HepG2 (cell line): Measurements from ENCODE around the gene DHX30. TPM values are rescaled to one million over a fixed set of nuclear protein-coding genes. Genes with fewer than 3 reads are reported as not detected.

Source experiments
- ATAC-seq: fragments of 200-7000 bp; cut with Tn5 transposase; 3 replicates; pipeline ENCODE4 v1.9.1; 2020; ENCODE audit warnings: mild to moderate bottlenecking, moderate library complexity
- BruUV-seq: library from RNA; stranded (reverse); fragments of 400-500 nt; replicated peaks from 2 replicates; lab custom pipeline; 2021; lab: Mats Ljungman, UMichigan
- CTCF ChIA-PET: fragments of 300-600 bp; formaldehyde crosslinking; extraction: SDS; loops from one replicate; lab custom pipeline; 2021; ENCODE audit warnings: low total read pairs, inconsistent platforms, low intra/inter-chr PET ratio; lab: Yijun Ruan, JAX
- POLR2A ChIA-PET: fragments of 350-600 bp; sonication (Branson Sonifier 250); formaldehyde crosslinking; loops from one replicate; lab custom pipeline; 2020; ENCODE audit warnings: antibody characterized with exemption, inconsistent platforms; lab: Yijun Ruan, JAX
- DNase-seq: peaks from one replicate; pipeline ENCODE4 v3.0.0-alpha.2; 2015; ENCODE audit warnings: low spot score
- FAIRE-seq: peaks from 3 replicates; lab custom pipeline; 2011; peaks lifted over from hg19 to GRCh38; lab: Jason Lieb, UNC
- H2AFZ ChIP-seq: one replicate; pipeline ENCODE4 v1.6.1; 2011; ENCODE audit warnings: low read length, inconsistent platforms
- H3K27ac ChIP-seq: fragments of 300-600 bp; 3 replicates; pipeline ENCODE4 v1.8.0; 2011; ENCODE audit warnings: mixed run types, mild to moderate bottlenecking, mixed read lengths, low read length, inconsistent platforms; ENCODE audit not compliant: insufficient read depth; ENCODE audit errors: extremely low read length
- H3K27me3 ChIP-seq, 2 experiments: fragments of 200-600 bp in 1 of 2; 2 replicates in 1 of 2; 3 replicates in 1 of 2; pipeline versions ENCODE4 v1.6.0 to v1.8.0; 2011; ENCODE audit warnings: low read length in 2 of 2, mild to moderate bottlenecking in 2 of 2, moderate library complexity in 2 of 2, inconsistent platforms in 1 of 2; ENCODE audit not compliant: insufficient read depth in 2 of 2, control insufficient read depth in 1 of 2
- H3K36me3 ChIP-seq, 2 experiments: fragments of 200-600 bp in 1 of 2; replicated peaks in 1 of 2; 2 replicates in 1 of 2; 3 replicates in 1 of 2; pipeline versions ENCODE4 v1.5.1 to v1.8.0; 2011; ENCODE audit warnings: low read length in 2 of 2, inconsistent platforms in 1 of 2; ENCODE audit not compliant: insufficient read depth in 2 of 2, control insufficient read depth in 1 of 2
- H3K4me1 ChIP-seq: 2 replicates; pipeline ENCODE4 v1.5.1; 2012; ENCODE audit warnings: low read length, inconsistent platforms; ENCODE audit not compliant: insufficient read depth
- H3K4me2 ChIP-seq: 2 replicates; pipeline ENCODE4 v1.6.0; 2011; ENCODE audit warnings: low read depth, low read length, inconsistent platforms
- H3K4me3 ChIP-seq, 3 experiments: fragments of 200-600 bp in 1 of 3; sonication (generic), shearing (Covaris generic) in 1 of 3; replicated peaks in 1 of 3; 2 replicates each; pipeline ENCODE4 v1.5.1; 2011 to 2016; ENCODE audit warnings: low read length in 3 of 3, inconsistent platforms in 2 of 3, low read depth in 2 of 3, mild to moderate bottlenecking in 2 of 3, control low read depth in 1 of 3, mixed read lengths in 1 of 3; ENCODE audit not compliant: insufficient read depth in 1 of 3
- H3K79me2 ChIP-seq: one replicate; pipeline ENCODE4 v1.6.1; 2011; ENCODE audit warnings: low read length, inconsistent platforms; ENCODE audit not compliant: insufficient read depth
- H3K9ac ChIP-seq: 2 replicates; pipeline ENCODE4 v1.6.0; 2011; ENCODE audit warnings: mild to moderate bottlenecking, low read depth, low read length, inconsistent platforms; ENCODE audit not compliant: insufficient read depth
- H3K9me3 ChIP-seq: 2 replicates; pipeline ENCODE4 v1.5.1; 2012; ENCODE audit warnings: mild to moderate bottlenecking, low read length
- H4K20me1 ChIP-seq: 2 replicates; pipeline ENCODE4 v1.6.0; 2011; ENCODE audit warnings: inconsistent platforms, mild to moderate bottlenecking, low read length, moderate library complexity; ENCODE audit not compliant: insufficient read depth
- DR1 ChIP-seq: sonication (generic); formaldehyde crosslinking; IDR thresholded peaks from 2 replicates; pipeline ENCODE4 v1.8.0; 2021; ENCODE audit warnings: mild to moderate bottlenecking, missing genetic modification reagents, inconsistent platforms
- ELF4 ChIP-seq: sonication (generic); formaldehyde crosslinking; IDR thresholded peaks from 2 replicates; pipeline ENCODE4 v1.5.0; 2020; ENCODE audit warnings: missing genetic modification reagents, mild to moderate bottlenecking, moderate library complexity, borderline replicate concordance
- GABPB1 ChIP-seq: IDR thresholded peaks from 2 replicates; pipeline ENCODE4 v1.6.1; 2016; ENCODE audit warnings: mild to moderate bottlenecking, missing genetic modification reagents, moderate library complexity, missing compliant biosample characterization
- LCORL ChIP-seq, 2 experiments: fragments of 450-650 bp in 1 of 2; sonication (generic) in 1 of 2; formaldehyde crosslinking in 1 of 2; IDR thresholded peaks; 2 replicates each; pipeline versions ENCODE4 v1.5.0 to v1.6.1; 2017 to 2020; ENCODE audit warnings: antibody characterized with exemption in 1 of 2, missing genetic modification reagents in 1 of 2
- MBD4 ChIP-seq: IDR thresholded peaks from 2 replicates; pipeline ENCODE4 v1.6.1; 2012; ENCODE audit warnings: low read length, inconsistent platforms, borderline replicate concordance
- RFX5 ChIP-seq: IDR thresholded peaks from 2 replicates; pipeline ENCODE4 v1.6.1; 2011; ENCODE audit warnings: low read depth, low read length, improper control_type of control experiment
- ZNF382 ChIP-seq: sonication (generic); formaldehyde crosslinking; IDR thresholded peaks from 2 replicates; pipeline ENCODE4 v1.5.0; 2020; ENCODE audit warnings: missing genetic modification reagents, mild to moderate bottlenecking, borderline replicate concordance
- ZNF709 ChIP-seq: sonication (generic); formaldehyde crosslinking; IDR thresholded peaks from 2 replicates; pipeline ENCODE4 v1.5.0; 2020; ENCODE audit warnings: mild to moderate bottlenecking, missing genetic modification reagents
- ZNF782 ChIP-seq: sonication (generic); formaldehyde crosslinking; IDR thresholded peaks from 2 replicates; pipeline ENCODE4 v1.4.0; 2020; ENCODE audit warnings: missing genetic modification reagents, mild to moderate bottlenecking, borderline replicate concordance
- WGBS: methylation state at CpG from one replicate; pipeline ENCODE4 v1.1.6; 2017; ENCODE audit warnings: low lambda C conversion rate; 5-methylcytosine and 5-hydroxymethylcytosine counted together
- in situ Hi-C: cut with HindIII; loops from 2 replicates; pipeline ENCODE4 v1.10.0; 2017; ENCODE audit warnings: low pct_unique_long_range_greater_than_20kb; ENCODE audit not compliant: extremely low pct_ligation_motif_present
- intact Hi-C: fragments of 100-400 bp; cut with micrococcal nuclease; formaldehyde crosslinking; loops from one replicate; pipeline ENCODE4 v1.10.0; 2022; ENCODE audit not compliant: unreplicated experiment
- polyA plus RNA-seq, 8 experiments: library from polyadenylated mRNA; depleted of rRNA in 3 of 8; stranded (reverse) in 7 of 8; unstranded in 1 of 8; fragments of >200 nt; fragmentation: Illumina TruSeq in 4 of 8; extraction: Trizol in 4 of 8; gene quantifications; 2 replicates each; pipeline versions ENCODE4 v1.2.1 to v1.2.3, GENCODE V29; 2011 to 2016; ENCODE audit warnings: low read depth in 4 of 8, missing spikeins in 1 of 8, mixed read lengths in 1 of 8; ENCODE audit not compliant: insufficient read depth in 1 of 8
- total RNA-seq, 5 experiments: library from RNA; depleted of rRNA; stranded (reverse); fragments of >200 nt; fragmentation: Illumina TruSeq; extraction: Trizol; gene quantifications; 2 replicates each; pipeline ENCODE4 v1.2.3, GENCODE V29; 2016; ENCODE audit warnings: low read depth in 1 of 5
- TF ChIP-seq, protein P1 (sequence below): sonication (generic); formaldehyde crosslinking; IDR thresholded peaks from 2 replicates; pipeline ENCODE4 v1.8.1; 2022; ENCODE audit warnings: mild to moderate bottlenecking, missing genetic modification reagents
- TF ChIP-seq, protein P2 (sequence below): sonication (generic); formaldehyde crosslinking; IDR thresholded peaks from 2 replicates; pipeline ENCODE4 v1.9.0; 2021; ENCODE audit warnings: missing genetic modification reagents, borderline replicate concordance
- TF ChIP-seq, protein P3 (sequence below), 2 experiments: fragments of 450-650 bp in 1 of 2; sonication (generic) in 1 of 2; formaldehyde crosslinking; IDR thresholded peaks; 2 replicates each; pipeline versions ENCODE4 v1.5.0 to v1.8.0; 2020 to 2022; ENCODE audit warnings: mild to moderate bottlenecking in 1 of 2, missing genetic modification reagents in 1 of 2

Gene DHX30
- total and polyA plus RNA-seq, 2 of the 13 experiments (the other 11 are each of a cell fraction or from before 2014, with no cell fraction given) = 30.6 to 59.4 TPM

DNA sequence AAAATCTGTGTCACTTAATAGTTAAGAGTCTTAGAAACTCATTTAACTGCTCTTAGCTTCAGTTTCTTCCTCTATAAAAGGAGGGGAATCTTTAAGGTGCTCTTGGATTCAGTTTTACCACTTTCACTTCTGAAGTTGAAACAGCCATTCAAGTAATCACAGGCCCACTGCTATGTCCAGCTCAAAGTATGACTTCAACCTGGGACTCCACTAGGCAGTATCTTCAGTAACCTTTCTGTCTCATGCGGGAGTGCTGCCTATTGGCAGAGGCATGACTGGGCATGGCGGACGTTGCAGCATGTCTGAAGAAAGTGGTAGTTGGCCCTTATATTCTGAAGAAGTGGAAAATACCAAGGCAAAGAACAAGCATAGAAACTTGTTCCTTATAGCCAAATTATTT, 92.3 kb downstream of the DHX30 start:
- no peaks in the 10 kb centered on the region for H3K4me1 ChIP-seq
- ATAC-seq (no peak), DNase-seq (no peak), FAIRE-seq (no peak)
- ChIA-PET CTCF (no interaction called here), POLR2A (no interaction called here)
- H2AFZ ChIP-seq = no peak overlapping the region
- H3K27ac ChIP-seq = no peak overlapping the region
- no peak overlapping the region for H3K4me3 ChIP-seq
- no TSS peak for BruUV-seq
- H3K27me3 ChIP-seq = no peaks in the 10 kb centered on the region
- H3K79me2 ChIP-seq = no peaks in the 10 kb centered on the region
- in situ Hi-C loops = no loop called here
- TF ChIP-seq DR1 (CRISPR knock-in tag) (no peak), ZNF709 (CRISPR knock-in tag) (peak; percentile 89; the same call in 1 of the 2 replicates), RFX5 (no peak), GABPB1 (no peak)
- 96% methylated on average over 3 of the region's 3 CpGs for WGBS
- H4K20me1 ChIP-seq = no peaks in the 10 kb centered on the region
- no peaks in the 10 kb centered on the region for H3K9me3 ChIP-seq
- peaks cover 16 to 49% of the 10 kb centered on the region in 2 experiments for H3K36me3 ChIP-seq
- H3K9ac ChIP-seq = no peak overlapping the region
- H3K4me2 ChIP-seq = no peak overlapping the region
- intact Hi-C loops = no loop called here

DNA sequence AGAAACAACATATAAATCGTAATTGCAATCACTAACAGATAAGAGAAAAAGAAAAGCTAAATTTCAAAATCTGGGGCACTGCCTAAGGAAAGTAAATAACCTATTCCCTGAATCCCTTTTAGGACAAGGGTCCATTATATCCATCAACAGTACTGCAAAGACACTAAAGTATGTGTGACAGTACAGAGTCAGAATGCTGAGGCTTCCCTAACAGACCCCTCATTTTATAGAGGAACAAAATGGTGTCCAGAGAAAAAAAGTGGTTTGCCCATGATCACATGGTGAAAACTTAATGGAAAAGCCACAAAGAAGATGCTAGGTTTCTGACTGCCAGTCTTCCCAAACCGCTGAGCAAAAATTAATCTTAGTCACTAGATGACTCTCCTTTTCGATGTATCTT, 93.8 kb downstream of the DHX30 start:
- whole genome bisulfite sequencing = 93% methylated on average over 3 of the region's 3 CpGs
- Histone ChIP-seq H3K27me3 (no peaks in the 10 kb centered on the region), H3K4me3 (no peak overlapping the region), H3K9me3 (no peaks in the 10 kb centered on the region), H3K79me2 (no peaks in the 10 kb centered on the region), H3K9ac (no peak overlapping the region), H3K4me1 (peaks cover 10% of the 10 kb centered on the region), H2AFZ (no peak overlapping the region), H3K36me3 (peaks cover 10 to 37% of the 10 kb centered on the region in 2 experiments), H3K27ac (no peak overlapping the region), H3K4me2 (no peak overlapping the region), H4K20me1 (no peaks in the 10 kb centered on the region)
- intact Hi-C loops = no loop called here
- DNase-seq = no peak
- ChIA-PET CTCF (no interaction called here), POLR2A (no interaction called here)
- FAIRE-seq = no peak
- no peak for ATAC-seq
- no TSS peak for BruUV-seq
- in situ Hi-C loops = no loop called here
- TF ChIP-seq ZNF382 (CRISPR knock-in tag) (no peak), ZNF782 (CRISPR knock-in tag) (no peak), LCORL (IDR thresholded peaks at IDR 0.05) (no peak), LCORL (CRISPR knock-in tag; IDR thresholded peaks at IDR 0.05) (no peak), MBD4 (no peak), ELF4 (CRISPR knock-in tag) (no peak)
- TF ChIP-seq, protein P1, sequence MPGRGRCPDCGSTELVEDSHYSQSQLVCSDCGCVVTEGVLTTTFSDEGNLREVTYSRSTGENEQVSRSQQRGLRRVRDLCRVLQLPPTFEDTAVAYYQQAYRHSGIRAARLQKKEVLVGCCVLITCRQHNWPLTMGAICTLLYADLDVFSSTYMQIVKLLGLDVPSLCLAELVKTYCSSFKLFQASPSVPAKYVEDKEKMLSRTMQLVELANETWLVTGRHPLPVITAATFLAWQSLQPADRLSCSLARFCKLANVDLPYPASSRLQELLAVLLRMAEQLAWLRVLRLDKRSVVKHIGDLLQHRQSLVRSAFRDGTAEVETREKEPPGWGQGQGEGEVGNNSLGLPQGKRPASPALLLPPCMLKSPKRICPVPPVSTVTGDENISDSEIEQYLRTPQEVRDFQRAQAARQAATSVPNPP = no peak
- TF ChIP-seq, protein P2, sequence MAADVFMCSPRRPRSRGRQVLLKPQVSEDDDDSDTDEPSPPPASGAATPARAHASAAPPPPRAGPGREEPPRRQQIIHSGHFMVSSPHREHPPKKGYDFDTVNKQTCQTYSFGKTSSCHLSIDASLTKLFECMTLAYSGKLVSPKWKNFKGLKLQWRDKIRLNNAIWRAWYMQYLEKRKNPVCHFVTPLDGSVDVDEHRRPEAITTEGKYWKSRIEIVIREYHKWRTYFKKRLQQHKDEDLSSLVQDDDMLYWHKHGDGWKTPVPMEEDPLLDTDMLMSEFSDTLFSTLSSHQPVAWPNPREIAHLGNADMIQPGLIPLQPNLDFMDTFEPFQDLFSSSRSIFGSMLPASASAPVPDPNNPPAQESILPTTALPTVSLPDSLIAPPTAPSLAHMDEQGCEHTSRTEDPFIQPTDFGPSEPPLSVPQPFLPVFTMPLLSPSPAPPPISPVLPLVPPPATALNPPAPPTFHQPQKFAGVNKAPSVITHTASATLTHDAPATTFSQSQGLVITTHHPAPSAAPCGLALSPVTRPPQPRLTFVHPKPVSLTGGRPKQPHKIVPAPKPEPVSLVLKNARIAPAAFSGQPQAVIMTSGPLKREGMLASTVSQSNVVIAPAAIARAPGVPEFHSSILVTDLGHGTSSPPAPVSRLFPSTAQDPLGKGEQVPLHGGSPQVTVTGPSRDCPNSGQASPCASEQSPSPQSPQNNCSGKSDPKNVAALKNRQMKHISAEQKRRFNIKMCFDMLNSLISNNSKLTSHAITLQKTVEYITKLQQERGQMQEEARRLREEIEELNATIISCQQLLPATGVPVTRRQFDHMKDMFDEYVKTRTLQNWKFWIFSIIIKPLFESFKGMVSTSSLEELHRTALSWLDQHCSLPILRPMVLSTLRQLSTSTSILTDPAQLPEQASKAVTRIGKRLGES (CRISPR knock-in tag) = no peak
- TF ChIP-seq, protein P3, sequence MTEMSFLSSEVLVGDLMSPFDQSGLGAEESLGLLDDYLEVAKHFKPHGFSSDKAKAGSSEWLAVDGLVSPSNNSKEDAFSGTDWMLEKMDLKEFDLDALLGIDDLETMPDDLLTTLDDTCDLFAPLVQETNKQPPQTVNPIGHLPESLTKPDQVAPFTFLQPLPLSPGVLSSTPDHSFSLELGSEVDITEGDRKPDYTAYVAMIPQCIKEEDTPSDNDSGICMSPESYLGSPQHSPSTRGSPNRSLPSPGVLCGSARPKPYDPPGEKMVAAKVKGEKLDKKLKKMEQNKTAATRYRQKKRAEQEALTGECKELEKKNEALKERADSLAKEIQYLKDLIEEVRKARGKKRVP (CRISPR knock-in tag; IDR thresholded peaks at IDR 0.05) = no peak
